CD4-positive, alpha-beta T cell treated with Interleukin-12 subunit alpha and Interleukin-12 subunit beta, for 1 hour (primary cell): ENCODE data around the gene CARM1.
"Not testable (repeated sequence)": the region's sequence is repeated elsewhere in the genome, so short reads cannot be mapped to it uniquely, and the experiment has no call there.

ENCODE experiments used
- DNase-seq: peaks from one replicate; pipeline ENCODE4 v3.0.0-alpha.2; 2020

CARM1 gene

GRCh38 chr19:10870955-10871603 is at the start of gene CARM1:
Gene CARM1, plus strand, starts transcription at chr19:10871553. Its CDS starts 150 bp downstream, at chr19:10871703.
- DNase-seq, result peak; percentile 99

DNA sequence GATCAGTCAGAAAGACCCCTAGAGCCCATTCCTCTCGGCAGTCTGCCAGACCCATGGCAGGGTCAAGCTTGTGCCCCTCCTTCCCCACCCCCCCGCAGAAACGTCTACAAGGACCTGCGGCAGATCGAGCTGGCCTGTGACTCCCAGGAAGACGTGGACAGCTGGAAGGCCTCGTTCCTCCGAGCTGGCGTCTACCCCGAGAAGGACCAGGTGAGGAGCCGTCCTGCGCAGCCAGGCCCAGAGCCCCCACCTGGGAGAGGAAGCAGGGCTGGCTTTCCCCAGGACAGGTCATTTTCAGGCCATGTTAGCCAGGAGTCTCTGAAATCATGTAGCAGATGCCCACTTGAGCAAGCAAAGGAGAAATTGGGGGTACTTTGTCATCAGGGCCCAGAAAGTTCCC is 47.7 kb upstream of the CARM1 start:
- no peak for DNase-seq

DNA sequence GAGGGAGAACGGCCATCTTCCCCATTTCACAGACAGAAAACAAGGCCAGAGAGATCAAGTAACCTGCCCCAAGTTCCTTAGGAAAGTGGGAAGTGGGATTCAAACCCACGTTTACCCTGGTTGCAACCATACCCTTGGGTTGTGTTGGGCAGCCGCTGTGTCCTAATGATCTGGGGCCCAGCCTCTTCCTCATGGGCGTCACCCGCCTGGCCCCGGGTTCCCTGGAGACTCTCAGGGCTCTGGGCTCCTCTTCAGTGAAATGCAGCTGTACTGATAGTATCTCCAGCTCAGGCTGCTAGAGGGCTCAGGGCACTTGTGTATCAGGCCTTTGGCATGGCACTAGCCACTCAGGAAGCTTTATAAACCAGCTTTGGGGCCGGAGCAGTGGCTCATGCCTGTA is 45.1 kb upstream of the CARM1 start:
- DNase-seq, result no peak

DNA sequence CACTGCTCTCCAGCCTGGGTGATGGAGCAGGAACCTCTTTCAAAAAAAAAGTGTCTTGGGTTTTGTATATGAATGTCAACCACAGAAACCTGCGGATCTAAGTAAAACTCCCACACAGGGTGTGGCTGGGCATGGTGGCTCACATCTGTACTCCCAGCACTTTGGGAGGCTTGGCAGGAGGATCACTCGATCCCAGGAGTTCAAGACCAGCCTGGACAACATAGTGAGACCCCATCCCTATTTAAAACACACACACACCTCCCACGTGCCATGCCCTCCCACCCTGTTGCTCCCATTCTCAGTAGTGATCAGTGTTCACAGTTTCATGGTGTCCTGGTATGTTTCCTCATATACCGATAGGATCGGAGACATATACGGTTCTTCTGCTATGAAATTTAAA is 44.5 kb upstream of the CARM1 start:
- DNase-seq, result no peak

DNA sequence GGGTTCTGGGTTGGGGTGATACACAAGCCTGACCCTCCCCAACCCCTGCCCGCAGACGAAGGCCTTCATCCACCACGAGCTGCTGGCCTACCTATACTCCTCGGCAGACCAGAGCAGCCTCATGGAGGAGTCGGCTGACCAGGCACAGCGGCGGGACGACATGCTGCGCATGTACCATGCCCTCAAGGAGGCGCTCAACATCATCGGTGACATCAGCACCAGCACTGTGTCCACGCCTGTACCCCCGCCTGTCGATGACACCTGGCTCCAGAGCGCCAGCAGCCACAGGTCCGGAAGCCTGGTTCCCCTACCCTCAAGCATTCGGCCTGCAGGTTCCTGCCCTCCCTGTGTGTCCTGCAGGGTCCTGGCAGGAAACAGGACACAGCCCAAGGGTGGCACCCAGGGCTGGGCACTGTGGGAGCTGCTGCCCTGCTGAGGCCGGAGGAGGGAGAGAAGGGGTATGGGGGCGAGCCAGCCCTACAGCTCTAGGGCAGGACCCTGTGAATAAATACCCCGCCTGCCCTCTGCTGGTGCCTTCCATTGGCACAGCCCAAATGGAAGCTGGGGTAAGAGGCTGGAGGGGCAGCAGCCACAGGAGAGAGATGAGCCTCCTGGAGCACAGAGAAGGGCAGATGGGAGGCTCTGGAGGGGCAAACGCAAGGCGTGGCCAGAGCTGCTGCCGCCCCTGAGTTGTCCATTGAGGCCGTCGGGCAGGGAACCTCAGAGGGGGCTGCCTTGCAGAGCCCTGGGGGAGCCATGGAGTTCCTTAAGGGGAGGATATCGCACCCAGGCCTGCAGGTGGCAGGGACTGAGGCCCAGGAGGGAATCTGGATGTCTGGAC is 42.2 kb upstream of the CARM1 start:
- DNase-seq, result no peak

DNA sequence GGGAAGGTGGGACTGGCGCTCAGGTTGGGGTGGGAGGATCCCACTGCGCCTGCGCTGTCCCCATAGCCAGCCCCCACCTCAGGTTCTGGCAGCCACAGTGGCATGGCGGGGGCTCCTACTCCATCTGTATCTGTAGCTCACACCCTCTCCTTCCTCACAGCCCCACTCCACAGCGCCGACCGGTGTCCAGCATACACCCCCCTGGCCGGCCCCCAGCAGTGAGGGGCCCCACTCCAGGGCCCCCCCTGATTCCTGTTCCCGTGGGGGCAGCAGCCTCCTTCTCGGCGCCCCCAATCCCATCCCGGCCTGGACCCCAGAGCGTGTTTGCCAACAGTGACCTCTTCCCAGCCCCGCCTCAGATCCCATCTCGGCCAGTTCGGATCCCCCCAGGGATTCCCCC is 41.4 kb upstream of the CARM1 start:
- no peak for DNase-seq

DNA sequence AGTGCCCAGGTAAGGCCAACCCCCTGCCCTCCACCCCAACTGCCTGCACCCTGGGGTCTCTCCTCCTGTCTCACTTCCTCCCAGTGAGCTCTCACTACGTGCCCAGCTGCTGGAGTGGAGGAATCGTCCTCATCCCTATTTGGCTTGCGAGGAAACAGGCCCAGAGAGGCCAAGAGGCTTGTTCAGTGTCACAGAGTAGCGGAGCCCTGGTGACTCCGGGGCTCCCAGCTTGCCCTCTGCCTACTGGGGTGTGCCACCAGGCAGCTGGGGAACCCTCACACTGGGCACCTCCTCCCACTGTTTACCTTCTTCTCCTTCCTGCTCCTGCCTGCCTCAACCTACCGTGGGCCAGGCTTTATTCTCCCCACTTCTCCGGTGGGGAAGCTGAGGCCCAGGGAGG is 41.0 kb upstream of the CARM1 start:
- no peak for DNase-seq

- no peak for DNase-seq
These were observed 40.2 kb upstream of the CARM1 start for GRCh38 chr19:10830931-10831779.

- DNase-seq, result no peak
These were observed 39.1 kb upstream of the CARM1 start for GRCh38 chr19:10831987-10832938.

- DNase-seq, result no peak
These were observed 38.4 kb upstream of the CARM1 start for GRCh38 chr19:10832939-10833296.

DNA sequence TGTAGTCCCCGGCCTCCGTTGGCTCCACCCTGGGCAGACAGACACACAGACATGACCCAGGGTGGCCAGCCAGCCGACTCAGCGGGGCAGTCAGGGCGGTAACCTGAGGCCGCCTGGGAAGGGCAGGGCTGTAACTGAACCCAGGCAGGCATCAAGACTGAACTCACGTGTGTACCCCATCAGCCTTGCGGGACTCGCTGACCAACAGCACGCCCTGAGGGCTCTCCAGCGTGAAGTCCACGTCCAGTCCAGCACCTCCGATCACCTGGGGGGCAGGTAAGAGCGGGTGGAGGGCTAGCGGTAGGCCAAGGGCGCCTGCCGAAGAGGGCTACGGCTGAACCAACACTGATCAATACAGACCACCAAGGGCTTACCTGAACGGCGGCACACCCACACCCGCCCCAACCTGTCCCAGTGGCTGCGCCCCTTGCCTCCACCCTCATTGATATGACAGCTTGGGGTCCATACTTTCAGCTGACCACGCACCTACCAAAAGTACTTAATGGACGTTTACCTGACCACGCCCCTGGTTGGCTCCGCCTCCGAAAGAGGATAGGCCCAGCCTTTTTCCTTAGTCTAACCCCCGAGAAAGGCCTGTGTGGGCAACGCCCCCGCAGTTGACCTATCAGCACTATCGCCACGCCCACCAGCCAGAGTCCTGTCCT is 36.1 kb upstream of the CARM1 start:
- DNase-seq, result no peak

DNA sequence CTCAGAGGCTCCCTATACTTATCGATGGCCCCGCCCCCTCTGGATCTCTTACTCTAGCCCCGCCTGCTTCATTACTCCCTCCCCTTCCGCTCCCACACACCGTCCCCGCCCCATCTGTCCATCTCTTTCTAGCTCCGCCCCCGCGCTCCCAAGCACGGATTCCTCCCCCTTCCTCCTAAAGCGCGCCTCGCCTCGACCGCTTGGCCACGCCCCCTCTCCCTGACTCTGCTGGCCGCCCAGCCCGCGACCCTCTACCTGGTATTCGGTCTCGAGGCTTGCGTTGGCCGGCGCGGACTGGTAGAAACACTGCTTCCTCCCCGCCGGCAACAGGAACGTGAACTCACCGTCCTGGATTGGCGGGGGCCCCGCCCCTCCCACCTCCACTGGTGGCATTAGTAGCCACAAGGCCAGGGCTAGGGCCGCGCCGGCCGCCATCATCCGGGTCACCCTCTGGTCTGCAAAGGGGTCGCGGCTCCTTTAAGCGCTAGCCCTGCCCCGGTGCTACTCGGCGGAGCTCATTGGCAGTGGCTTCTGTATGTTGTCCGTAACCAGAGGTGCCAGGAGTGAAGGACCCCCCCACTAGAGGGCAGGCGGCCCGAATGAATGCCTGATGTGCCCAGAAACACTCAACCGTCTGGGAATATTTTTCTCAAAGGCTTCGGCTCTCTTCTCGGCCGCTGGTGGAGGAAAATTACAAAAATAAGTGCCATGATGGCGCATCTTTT is 35.4 kb upstream of the CARM1 start, which contains the start of gene TMED1:
TMED1 (minus strand) TSS at position 459 of the 725 bp plus-strand sequence; CDS start at position 438, 21 bp downstream.
- DNase-seq, result peak; percentile 97

DNA sequence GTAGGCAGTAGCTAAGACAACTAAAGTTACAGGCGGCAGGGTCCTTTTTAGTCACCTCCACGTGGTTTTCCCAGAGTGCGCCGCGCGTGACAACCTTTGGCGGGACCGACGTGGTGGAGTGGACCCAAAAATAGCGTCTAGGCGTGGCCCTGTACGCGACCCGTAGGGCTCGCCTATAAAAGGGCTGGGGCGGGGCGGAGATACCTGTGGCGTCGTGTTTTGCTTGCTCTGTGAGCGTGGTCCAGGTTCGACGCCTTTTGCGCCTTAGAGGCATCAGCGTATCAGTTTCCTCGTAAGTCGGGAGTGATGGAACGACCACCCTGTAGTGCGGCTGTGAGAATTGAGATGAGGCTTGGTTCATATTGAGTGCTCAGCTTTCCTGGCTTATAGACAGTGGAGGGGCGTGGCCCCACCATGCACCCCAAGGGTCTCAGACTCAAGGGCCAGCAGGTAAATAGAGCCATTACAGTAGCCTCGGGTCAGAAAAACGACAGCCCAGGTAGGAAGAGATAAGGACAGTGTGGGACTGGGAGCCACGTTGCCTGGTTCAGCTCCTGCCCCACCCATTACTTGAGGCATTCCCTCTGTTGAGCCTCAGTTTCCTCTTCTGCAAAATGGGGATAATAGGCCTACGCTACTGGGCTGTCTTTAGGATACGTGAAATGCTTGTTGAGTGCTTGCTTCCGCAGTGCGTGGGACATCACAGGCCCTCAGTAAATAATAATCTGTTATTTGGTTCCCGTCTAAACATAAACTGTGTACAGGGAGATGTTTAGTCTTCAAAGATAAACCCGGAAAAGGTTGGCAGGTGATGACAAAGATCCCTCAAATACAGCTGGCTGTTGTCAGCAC is 34.6 kb upstream of the CARM1 start:
- peak; percentile 88 for DNase-seq

DNA sequence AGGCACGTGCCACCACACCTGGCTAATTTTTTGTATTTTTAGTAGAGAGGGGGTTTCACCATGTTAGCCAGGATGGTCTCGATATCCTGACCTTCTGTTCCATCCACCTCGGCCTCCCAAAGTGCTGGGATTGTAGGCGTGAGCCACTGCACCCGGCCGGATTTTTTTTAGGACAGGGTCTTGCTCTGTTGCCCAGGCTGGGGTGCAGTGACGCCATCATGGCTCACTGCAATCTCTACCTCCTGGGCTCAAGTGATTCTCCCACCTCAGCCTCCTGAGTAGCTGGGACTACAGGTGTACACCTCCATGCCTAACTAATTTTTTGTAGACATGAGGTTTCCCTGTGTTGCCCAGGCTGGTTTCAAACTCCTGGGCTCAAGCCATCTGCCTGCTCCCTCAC is 33.7 kb upstream of the CARM1 start:
- not testable (repeated sequence) for DNase-seq

DNA sequence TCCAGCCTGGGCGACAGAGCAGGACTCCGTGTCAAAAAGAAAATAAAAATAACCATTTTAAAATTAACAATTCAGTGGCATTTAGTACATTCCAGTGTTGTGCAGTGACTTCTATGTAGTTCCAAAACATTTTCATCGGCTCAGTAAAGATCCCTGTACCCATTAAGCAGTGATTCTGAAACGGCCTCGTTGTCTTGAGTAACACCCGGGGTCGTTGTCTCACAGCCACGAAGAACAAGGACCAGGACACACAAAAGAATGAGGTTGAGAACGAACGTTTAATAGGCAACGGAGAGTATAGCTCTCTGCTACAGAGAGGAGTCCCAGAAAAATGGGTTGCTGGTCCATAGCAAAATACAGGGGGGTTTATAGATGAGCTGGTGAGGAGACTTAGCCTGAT is 33.0 kb upstream of the CARM1 start:
- no peak for DNase-seq

DNA sequence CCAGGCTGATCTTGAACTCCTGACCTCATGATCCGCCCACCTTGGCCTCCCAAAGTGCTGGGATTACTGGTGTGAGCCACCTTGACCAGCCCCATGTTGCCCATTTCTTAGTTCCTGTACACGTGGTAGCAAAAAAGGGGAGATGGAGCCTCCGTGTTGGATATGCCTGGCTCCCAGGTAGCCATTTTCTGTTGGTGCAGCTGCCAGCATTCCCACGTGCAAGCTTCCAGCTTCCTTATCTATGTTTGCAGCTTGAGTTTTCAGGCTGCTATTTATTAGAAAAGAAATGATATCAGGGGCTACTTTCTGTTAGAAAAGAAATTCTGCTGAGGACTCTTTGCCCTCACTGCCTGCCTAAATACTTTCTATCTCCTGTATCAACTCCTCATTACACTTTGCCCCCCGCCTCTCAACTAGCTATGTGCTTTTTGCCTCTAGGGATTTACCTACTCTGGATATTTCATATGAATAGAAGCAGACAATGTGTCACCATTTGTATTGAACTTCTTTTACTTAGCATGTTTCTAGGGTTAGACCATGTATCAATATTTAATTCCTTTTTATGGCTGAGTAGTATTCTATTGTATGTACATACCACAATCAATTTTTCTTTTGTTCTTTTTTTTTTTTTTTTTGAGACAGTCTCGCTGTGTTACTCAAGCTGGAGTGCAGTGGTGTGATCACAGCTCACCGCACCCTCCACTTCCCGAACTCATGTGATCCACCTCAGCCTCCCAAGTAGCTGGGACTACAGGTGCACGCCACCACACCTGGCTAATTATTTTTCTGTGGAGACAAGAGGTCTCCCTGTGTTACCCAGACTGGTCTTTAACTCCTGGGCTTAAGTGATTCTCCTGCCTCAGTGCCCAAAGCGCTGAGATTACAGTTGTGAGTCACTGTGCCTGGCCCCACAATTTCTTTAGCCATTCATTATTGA is 32.0 kb upstream of the CARM1 start:
- no peak for DNase-seq

DNA sequence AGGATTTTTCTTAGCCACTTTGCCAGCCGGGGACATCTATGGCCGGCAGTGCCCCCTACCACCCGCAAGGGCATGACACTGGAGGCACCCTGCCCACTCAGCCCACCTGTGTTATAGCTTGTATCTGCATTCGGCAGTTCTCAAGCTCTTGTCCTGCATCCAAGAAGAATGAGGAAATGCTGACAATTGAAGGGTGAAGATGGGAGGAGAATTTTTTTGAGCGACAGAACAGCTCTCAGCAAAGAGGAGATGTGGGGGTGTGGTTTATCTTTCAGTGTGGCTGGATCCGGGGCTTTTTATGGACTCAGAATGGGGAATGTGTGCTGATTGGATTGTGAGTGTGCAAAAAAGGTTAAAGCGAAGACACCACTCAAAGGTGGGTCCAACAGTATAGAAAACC is 28.6 kb upstream of the CARM1 start:
- DNase-seq, result no peak

DNA sequence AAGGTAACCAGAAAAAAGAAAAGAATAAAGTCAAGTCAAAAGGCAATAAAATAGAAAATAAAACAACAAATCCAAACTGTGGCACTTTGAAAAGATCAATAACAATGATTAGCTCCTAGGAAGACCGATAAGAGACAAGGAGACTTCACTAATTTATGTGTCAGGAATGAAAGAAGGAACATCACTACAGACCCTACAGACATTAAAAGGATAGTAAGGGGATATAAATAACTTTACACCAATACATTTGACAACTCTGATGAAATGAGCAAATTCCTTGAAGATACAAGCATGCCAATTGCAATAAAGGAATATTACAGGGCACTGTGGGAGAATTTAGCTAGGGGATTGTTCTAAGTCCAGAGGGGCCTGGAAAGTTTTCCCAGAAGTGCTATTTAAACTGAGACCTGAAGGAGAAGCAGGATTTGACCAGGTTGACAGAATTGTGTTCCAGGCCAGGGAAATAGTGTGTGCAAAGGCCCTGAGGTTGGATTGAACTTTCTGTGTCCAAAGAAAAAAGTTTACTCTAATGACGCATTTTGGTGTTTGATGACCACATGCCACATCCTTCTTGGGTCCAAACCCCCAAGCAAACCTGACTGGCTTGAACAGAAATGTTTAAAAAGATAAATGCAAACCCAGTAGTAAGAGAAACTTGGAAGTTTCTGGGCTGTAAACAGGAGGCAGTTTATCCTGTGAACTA is 24.7 kb upstream of the CARM1 start:
- no peak for DNase-seq
